GM18520 (cell line): ENCODE results near the gene CHPF2.

ENCODE experiments used
- ATAC-seq: cut with Tn5 transposase; IDR thresholded peaks from one replicate; pipeline ENCODE4 v1.9.1; 2021; ENCODE audit not compliant: unreplicated experiment

Gene CHPF2

DNA sequence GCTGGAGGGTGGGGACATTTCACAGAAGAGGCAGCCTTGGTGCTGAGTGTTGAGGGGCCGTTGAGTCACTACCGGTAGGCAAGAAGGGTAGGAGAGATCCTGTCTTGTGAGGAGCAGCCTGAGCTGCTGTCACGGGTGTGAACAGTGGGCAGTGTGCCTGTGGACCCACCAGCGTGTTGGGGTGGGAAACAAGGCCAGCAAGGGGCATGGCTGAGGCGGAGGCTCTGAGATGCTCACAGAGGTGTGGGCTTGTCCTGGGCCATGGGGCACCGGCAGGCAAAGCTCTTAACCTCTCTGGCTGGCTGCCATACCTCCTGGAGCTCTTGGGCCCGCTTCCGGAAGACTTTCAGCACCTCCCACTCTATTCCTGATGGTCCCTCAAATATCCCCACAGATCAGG is 49.8 kb downstream of the CHPF2 start:
- no peak for ATAC-seq

DNA sequence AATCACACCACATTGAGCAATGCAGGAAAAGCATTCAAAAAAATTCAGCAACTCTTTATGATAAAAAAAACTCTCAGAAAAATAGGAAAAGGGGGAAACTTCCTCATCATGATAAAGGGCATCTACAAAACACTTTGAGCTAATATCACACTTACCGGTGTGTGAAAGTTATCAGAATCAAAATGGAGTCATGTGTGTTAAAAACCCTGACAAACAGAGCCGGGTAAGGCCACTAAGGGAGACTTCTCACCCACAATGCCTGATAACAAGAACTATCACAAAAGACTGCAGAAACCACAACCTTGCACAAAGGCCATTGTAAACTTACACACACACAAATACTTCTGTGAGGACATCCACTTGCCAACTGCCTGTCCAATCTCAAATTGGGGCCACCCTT is 51.0 kb downstream of the CHPF2 start:
- ATAC-seq: no peak

DNA sequence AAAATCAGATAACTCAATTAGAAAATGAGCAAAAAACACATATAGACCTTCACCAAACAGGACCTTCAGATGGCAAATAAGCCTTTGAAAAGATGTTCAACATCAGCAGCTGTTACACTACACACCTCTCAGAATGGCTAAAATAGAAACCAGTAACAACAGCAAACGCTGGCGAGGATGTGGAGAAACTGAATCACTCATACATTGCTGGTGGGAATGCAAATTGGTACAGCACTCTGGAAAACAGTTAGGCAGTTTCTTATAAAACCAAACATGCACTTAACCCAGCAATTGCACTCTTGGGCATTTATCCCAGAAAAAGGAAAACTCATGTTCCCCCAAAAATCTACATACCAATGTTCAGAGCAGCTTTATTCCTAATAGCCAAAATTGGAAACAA is 53.9 kb downstream of the CHPF2 start:
- ATAC-seq: no peak
